DND-41 (cell line): Measurements from ENCODE around the gene PRRT2.

Source experiments
- ATAC-seq: fragments of 200-7000 bp; cut with Tn5 transposase; 3 replicates; pipeline ENCODE4 v1.9.1; 2021; ENCODE audit warnings: low read depth; ENCODE audit not compliant: insufficient read depth
- DNase-seq: peaks from one replicate; pipeline ENCODE4 v3.0.0-alpha.2; 2020
- H2AFZ ChIP-seq: 2 replicates; pipeline ENCODE4 v1.6.0; 2012; ENCODE audit warnings: low read depth, low read length
- H3K27ac ChIP-seq: 2 replicates; pipeline ENCODE4 v1.5.1; 2012; ENCODE audit warnings: low read length, inconsistent platforms
- H3K27me3 ChIP-seq: fragments of 200-600 bp; sonication (generic); 2 replicates; pipeline ENCODE4 v1.6.0; 2012; ENCODE audit warnings: low read length, mild to moderate bottlenecking, inconsistent platforms; ENCODE audit not compliant: insufficient read depth, poor library complexity
- H3K36me3 ChIP-seq: 2 replicates; pipeline ENCODE4 v1.5.1; 2012; ENCODE audit warnings: low read length, inconsistent platforms; ENCODE audit not compliant: insufficient read depth
- H3K4me1 ChIP-seq: 2 replicates; pipeline ENCODE4 v1.5.1; 2012; ENCODE audit warnings: mild to moderate bottlenecking, low read length; ENCODE audit not compliant: insufficient read depth
- H3K4me2 ChIP-seq: 2 replicates; pipeline ENCODE4 v1.6.0; 2012; ENCODE audit warnings: mild to moderate bottlenecking, moderate library complexity, low read length, inconsistent platforms; ENCODE audit not compliant: insufficient read depth
- H3K4me3 ChIP-seq, 2 experiments: fragments of 200-600 bp in 1 of 2; shearing (Covaris generic) in 1 of 2; 2 replicates each; pipeline ENCODE4 v1.5.1; 2012 to 2016; ENCODE audit warnings: inconsistent platforms in 2 of 2, low read length in 2 of 2, mild to moderate bottlenecking in 2 of 2, low read depth in 1 of 2, moderate library complexity in 1 of 2
- H3K79me2 ChIP-seq: 2 replicates; pipeline ENCODE4 v1.6.0; 2012; ENCODE audit warnings: low read length, inconsistent platforms; ENCODE audit not compliant: insufficient read depth
- H3K9ac ChIP-seq: 2 replicates; pipeline ENCODE4 v1.6.0; 2012; ENCODE audit warnings: low read depth, mild to moderate bottlenecking, inconsistent platforms, low read length, moderate library complexity
- H3K9me3 ChIP-seq: 2 replicates; pipeline ENCODE4 v1.5.1; 2012; ENCODE audit warnings: low read length, moderate library complexity, mild to moderate bottlenecking, inconsistent platforms; ENCODE audit not compliant: insufficient read depth, severe bottlenecking
- H4K20me1 ChIP-seq: 2 replicates; pipeline ENCODE4 v1.6.0; 2012; ENCODE audit warnings: low read length; ENCODE audit not compliant: insufficient read depth
- CTCF ChIP-seq: IDR thresholded peaks from 2 replicates; pipeline ENCODE4 v1.5.1; 2012; ENCODE audit warnings: borderline replicate concordance, low read length, moderate library complexity, mild to moderate bottlenecking; ENCODE audit not compliant: poor library complexity, severe bottlenecking; ENCODE audit errors: extremely low read depth
- EZH2 ChIP-seq: IDR thresholded peaks from 3 replicates; pipeline ENCODE4 v1.6.1; 2012; ENCODE audit warnings: borderline replicate concordance, low read depth, mild to moderate bottlenecking, moderate library complexity, low read length, inconsistent platforms; ENCODE audit not compliant: severe bottlenecking

The PRRT2 gene

GRCh38 chr16:29811896-29812665 is at the start of gene PRRT2:
Gene PRRT2 (plus strand): TSS chr16:29812193. CDS start chr16:29813055, 862 bp downstream.
- Histone ChIP-seq H3K36me3 (peaks cover 38% of the 10 kb centered on the region), H3K27ac (peak within 1 kb of the TSS; percentile 1; the same call in 1 of the 2 replicates), H2AFZ (no peak within 1 kb of the TSS), H3K27me3 (no peaks in the 10 kb centered on the region), H3K9ac (no peak within 1 kb of the TSS), H3K4me1 (peaks cover 73% of the 10 kb centered on the region), H3K4me2 (peak within 1 kb of the TSS; percentile 96; the same call in 1 of the 2 replicates), H3K4me3 (no peak within 1 kb of the TSS; a peak in 1 of 4 replicates), H3K9me3 (no peaks in the 10 kb centered on the region), H4K20me1 (peaks cover 36% of the 10 kb centered on the region), H3K79me2 (peaks cover 53% of the 10 kb centered on the region)
- ATAC-seq (no peak), DNase-seq (peak; percentile 69)
- TF ChIP-seq CTCF (no peak), EZH2 (no peak)

- Histone ChIP-seq H2AFZ (no peak overlapping the region), H3K9me3 (no peaks in the 10 kb centered on the region), H3K4me2 (no peak overlapping the region), H3K9ac (no peak overlapping the region), H3K27ac (no peak overlapping the region), H3K79me2 (no peaks in the 10 kb centered on the region), H3K27me3 (no peaks in the 10 kb centered on the region), H3K36me3 (no peaks in the 10 kb centered on the region), H3K4me3 (no peak overlapping the region), H3K4me1 (no peaks in the 10 kb centered on the region), H4K20me1 (no peaks in the 10 kb centered on the region)
- no peak for DNase-seq
- TF ChIP-seq EZH2 (no peak), CTCF (no peak)
- no peak for ATAC-seq
Measured at GRCh38 chr16:29763326-29763725, 48.7 kb upstream of the PRRT2 start.

- no peaks in the 10 kb centered on the region for H4K20me1 ChIP-seq
- no peak overlapping the region for H3K27ac ChIP-seq
- TF ChIP-seq CTCF (no peak), EZH2 (no peak)
- DNase-seq, result no peak
- H3K9ac ChIP-seq, result no peak overlapping the region
- H3K4me3 ChIP-seq, result no peak overlapping the region
- H3K36me3 ChIP-seq, result no peaks in the 10 kb centered on the region
- H3K4me2 ChIP-seq, result no peak overlapping the region
- H3K9me3 ChIP-seq, result no peaks in the 10 kb centered on the region
- no peak overlapping the region for H2AFZ ChIP-seq
- H3K79me2 ChIP-seq, result no peaks in the 10 kb centered on the region
- no peaks in the 10 kb centered on the region for H3K4me1 ChIP-seq
- no peak for ATAC-seq
- H3K27me3 ChIP-seq, result no peaks in the 10 kb centered on the region
Measured at GRCh38 chr16:29765167-29766032, 46.6 kb upstream of the PRRT2 start.
